Gastrocnemius medialis (tissue), 4 donors: ENCODE results near the gene LDAF1.

Experiments
- POLR2A ChIP-seq, 2 donors: fragments of 450-650 bp; IDR thresholded peaks; one replicate each; pipeline ENCODE4 v1.6.1; 2017; ENCODE audit warnings: antibody characterized with exemption in 2 of 2, mild to moderate bottlenecking in 2 of 2, moderate library complexity in 2 of 2
- TF ChIP-seq, protein P1 (sequence below), 5 experiments: fragments of 450-650 bp in 3 of 5; fragments of 200-600 bp in 2 of 5; sonication (generic) in 2 of 5; IDR thresholded peaks in 4 of 5; conservative IDR thresholded peaks in 1 of 5; 1 replicate in 4 of 5; 2 replicates in 1 of 5; pipeline ENCODE4 v1.5.1; 2016 to 2019; ENCODE audit warnings: antibody characterized with exemption in 5 of 5, mild to moderate bottlenecking in 3 of 5, moderate library complexity in 3 of 5

DNA sequence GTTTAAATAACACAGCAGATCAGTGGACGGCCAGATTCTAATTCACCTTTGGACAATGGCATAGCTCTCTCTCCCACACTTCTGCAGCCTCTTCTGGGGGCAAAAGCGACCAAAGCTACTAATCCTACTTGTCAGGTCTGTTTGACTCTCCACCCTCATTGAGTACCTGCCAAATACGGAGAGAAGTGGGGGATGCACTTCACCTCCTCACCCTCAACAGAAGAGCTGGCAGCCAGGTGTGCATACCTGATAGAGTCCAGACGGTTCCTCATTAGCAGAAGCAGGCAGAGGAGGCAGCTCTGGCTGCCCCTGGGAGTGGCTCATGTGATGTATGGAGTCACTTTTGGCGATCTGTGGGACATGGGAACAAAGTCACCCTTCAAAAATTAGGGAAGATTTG is 12.7 kb upstream of the LDAF1 start:
- TF ChIP-seq, protein P1, sequence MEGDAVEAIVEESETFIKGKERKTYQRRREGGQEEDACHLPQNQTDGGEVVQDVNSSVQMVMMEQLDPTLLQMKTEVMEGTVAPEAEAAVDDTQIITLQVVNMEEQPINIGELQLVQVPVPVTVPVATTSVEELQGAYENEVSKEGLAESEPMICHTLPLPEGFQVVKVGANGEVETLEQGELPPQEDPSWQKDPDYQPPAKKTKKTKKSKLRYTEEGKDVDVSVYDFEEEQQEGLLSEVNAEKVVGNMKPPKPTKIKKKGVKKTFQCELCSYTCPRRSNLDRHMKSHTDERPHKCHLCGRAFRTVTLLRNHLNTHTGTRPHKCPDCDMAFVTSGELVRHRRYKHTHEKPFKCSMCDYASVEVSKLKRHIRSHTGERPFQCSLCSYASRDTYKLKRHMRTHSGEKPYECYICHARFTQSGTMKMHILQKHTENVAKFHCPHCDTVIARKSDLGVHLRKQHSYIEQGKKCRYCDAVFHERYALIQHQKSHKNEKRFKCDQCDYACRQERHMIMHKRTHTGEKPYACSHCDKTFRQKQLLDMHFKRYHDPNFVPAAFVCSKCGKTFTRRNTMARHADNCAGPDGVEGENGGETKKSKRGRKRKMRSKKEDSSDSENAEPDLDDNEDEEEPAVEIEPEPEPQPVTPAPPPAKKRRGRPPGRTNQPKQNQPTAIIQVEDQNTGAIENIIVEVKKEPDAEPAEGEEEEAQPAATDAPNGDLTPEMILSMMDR (IDR thresholded peaks at IDR 0.05 in 4 of 5, conservative IDR thresholded peaks at IDR 0.05 in 1 of 5): no peak
- TF ChIP-seq POLR2A (IDR thresholded peaks at IDR 0.05): no peak
